ENCODE results near the gene SPRY1. TPM values are rescaled to one million over a fixed set of nuclear protein-coding genes. Genes with fewer than 3 reads are reported as not detected.

Gene SPRY1
- total RNA-seq, 3 donors from 2014 or later: 26.5 to 46.4 (median 27.2) TPM

GRCh38 chr4:123363729-123364128 lies 32.9 kb upstream of the SPRY1 start:
- intact Hi-C loops (cut with DNase I, micrococcal nuclease): no loop called here
- ATAC-seq: peak; percentile 45
- DNase-seq: no peak
- Histone ChIP-seq H3K4me3 (no peak overlapping the region), H3K36me3 (ENCODE audit: low read depth) (peaks cover 5% of the 10 kb centered on the region), H3K4me1 (ENCODE audit: low read depth) (no peaks in the 10 kb centered on the region), H3K9me3 (no peaks in the 10 kb centered on the region)
- TF ChIP-seq CTCF (IDR thresholded peaks at IDR 0.05): no peak

GRCh38 chr4:123364906-123365305 lies 31.7 kb upstream of the SPRY1 start:
- no peak for ATAC-seq

GRCh38 chr4:123365412-123365811 lies 31.2 kb upstream of the SPRY1 start:
- DNase-seq: no peak
- Histone ChIP-seq H3K9me3 (no peaks in the 10 kb centered on the region), H3K4me3 (no peak overlapping the region), H3K4me1 (ENCODE audit: low read depth) (no peaks in the 10 kb centered on the region), H3K36me3 (ENCODE audit: low read depth) (peaks cover 5% of the 10 kb centered on the region)
- TF ChIP-seq CTCF (IDR thresholded peaks at IDR 0.05): no peak
- ATAC-seq: no peak
- intact Hi-C loops (cut with DNase I, micrococcal nuclease): no loop called here

More at GRCh38 chr4:123364906-123365305, 31.7 kb upstream of the SPRY1 start:
- Histone ChIP-seq H3K4me1 (ENCODE audit: low read depth) (no peaks in the 10 kb centered on the region), H3K4me3 (no peak overlapping the region), H3K36me3 (ENCODE audit: low read depth) (peaks cover 5% of the 10 kb centered on the region), H3K9me3 (no peaks in the 10 kb centered on the region)
- TF ChIP-seq CTCF (IDR thresholded peaks at IDR 0.05): no peak
- intact Hi-C loops (cut with DNase I, micrococcal nuclease): no loop called here
- DNase-seq: no peak

GRCh38 chr4:123366144-123366748 lies 30.3 kb upstream of the SPRY1 start:
- H3K4me3 ChIP-seq: no peak overlapping the region
- ATAC-seq (no peak), DNase-seq (no peak)
- H3K4me1 ChIP-seq (ENCODE audit: low read depth): no peaks in the 10 kb centered on the region
- no peaks in the 10 kb centered on the region for H3K9me3 ChIP-seq
- H3K36me3 ChIP-seq (ENCODE audit: low read depth): peaks cover 5% of the 10 kb centered on the region
- no peak for TF ChIP-seq CTCF (IDR thresholded peaks at IDR 0.05)
- intact Hi-C loops (cut with DNase I, micrococcal nuclease): no loop called here

- no peaks in the 10 kb centered on the region for H3K36me3 ChIP-seq (ENCODE audit: low read depth)
- no peaks in the 10 kb centered on the region for H3K9me3 ChIP-seq
- no peak overlapping the region for H3K4me3 ChIP-seq
- ATAC-seq (no peak), DNase-seq (no peak)
- intact Hi-C loops (cut with DNase I, micrococcal nuclease): no loop called here
- no peaks in the 10 kb centered on the region for H3K4me1 ChIP-seq (ENCODE audit: low read depth)
- no peak for TF ChIP-seq CTCF (IDR thresholded peaks at IDR 0.05)
These were observed 17.8 kb upstream of the SPRY1 start for GRCh38 chr4:123378794-123379193.

- Histone ChIP-seq H3K9me3 (no peaks in the 10 kb centered on the region), H3K36me3 (ENCODE audit: low read depth) (no peaks in the 10 kb centered on the region), H3K4me1 (ENCODE audit: low read depth) (no peaks in the 10 kb centered on the region), H3K4me3 (no peak overlapping the region)
- no peak for ATAC-seq
- TF ChIP-seq CTCF (IDR thresholded peaks at IDR 0.05): no peak
- intact Hi-C loops (cut with DNase I, micrococcal nuclease): no loop called here
- no peak for DNase-seq
These were observed 17.2 kb upstream of the SPRY1 start for GRCh38 chr4:123379392-123379791.

Data from mucosa of descending colon (tissue), 3 donors.